HK-2 (cell line): ENCODE measurements around the gene EGLN1.
A peak's percentile ranks its signal among the peaks of the same experiment; 100 is the strongest.

Source experiments
- DNase-seq: peaks from one replicate; pipeline ENCODE4 v3.0.0-alpha.2; 2018; ENCODE audit not compliant: unreplicated experiment

The EGLN1 gene

DNA sequence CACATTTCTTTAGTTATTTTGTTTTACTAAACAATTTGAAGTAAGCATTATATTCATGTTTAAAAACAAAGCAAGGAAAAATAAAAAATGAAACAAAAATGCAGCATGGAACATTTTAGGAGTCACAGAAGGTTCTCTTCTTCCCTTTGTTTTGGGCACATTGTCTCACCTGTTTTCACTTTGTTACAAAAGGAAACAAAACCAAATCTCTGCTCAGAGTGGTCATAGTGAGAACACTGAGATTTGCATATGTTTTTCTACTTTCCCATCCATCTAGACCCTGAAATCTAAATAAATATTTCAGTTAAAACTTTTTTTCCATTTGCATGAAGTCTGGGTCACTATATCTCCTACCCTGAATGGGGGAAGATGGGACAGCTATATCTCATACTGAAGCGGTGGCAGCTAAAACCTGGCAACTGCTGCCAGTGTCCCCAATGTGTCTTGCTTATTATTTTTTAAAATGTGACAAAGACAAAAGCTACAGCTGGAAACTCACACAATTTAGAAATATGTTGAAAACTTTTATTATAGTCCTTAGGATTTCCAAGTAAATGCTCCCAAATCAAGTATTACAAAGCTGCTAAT, 87.9 kb downstream of the EGLN1 start:
- no peak for DNase-seq

GRCh38 chr1:231332761-231333160, 89.3 kb downstream of the EGLN1 start:
- no peak for DNase-seq

- no peak for DNase-seq
Observed at GRCh38 chr1:231329483-231329882, 92.6 kb downstream of the EGLN1 start.

DNA sequence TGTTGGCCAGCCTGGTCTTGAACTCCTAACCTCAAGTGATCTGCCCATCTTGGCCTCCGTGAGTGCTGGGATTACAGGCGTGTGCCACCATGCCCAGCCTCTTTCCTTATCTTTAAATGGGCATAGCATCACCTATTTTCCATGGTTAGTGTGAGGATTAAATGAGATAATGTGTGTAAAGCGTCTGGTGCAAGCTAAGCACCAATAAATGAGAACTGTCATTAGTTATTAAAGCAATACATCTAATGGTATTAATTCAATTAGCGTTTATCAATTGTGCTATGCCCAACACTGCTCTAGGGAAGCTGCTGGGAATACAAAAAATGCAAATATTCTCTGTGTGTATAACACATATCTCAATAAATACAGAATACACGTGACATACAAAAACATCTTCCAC, 94.5 kb downstream of the EGLN1 start:
- DNase-seq = no peak

GRCh38 chr1:231326248-231326647, 95.8 kb downstream of the EGLN1 start:
- no peak for DNase-seq

DNA sequence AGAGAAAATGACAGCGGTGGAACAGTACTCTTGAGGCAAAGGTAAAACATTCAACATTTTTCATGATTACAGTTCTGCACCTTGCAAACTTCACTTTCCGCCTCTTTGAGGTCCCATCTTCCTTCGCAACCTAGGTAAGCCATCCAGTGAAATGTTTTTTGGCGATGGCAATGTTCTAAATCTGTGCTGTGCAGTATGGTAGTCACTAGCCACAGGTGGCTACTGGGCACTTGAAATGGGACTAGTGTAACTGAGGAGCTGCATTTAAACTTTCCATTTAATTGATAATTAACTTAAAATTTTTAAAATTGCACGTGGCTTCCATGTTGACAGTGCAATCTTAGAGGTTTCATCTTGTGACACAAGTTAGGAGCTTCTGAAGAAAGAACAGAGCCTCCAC, 97.4 kb downstream of the EGLN1 start:
- DNase-seq = no peak

DNA sequence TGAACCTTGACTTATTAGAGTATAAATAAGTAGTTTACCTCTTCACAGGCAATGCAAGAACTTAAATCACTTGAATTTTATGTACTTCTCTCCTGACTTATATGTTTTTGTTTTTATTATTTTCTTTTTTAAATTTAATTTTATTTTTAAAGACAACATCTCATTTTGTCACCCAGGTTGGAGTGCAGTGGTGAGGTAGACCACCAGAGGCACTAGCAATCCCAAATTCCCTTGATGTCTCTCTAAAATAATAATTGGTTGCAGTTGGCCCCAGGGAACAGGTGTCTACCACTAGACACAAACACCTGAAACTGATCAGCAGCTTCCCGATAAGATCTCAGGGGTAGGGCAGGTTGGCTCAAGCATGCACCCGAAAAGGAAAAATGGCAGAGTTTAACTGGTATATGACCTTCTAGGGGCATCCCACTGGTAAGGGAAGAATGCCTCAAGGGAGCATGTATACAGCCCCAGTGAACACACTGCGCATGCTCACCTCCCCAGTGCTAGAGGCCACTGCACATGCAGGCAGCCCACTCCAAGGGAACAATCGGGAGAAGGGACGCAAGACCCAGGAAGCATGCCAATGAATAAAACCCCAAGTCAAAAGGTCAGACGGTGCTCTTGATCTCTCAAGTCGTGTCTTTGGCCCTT, 99.1 kb downstream of the EGLN1 start:
- no peak for DNase-seq

DNA sequence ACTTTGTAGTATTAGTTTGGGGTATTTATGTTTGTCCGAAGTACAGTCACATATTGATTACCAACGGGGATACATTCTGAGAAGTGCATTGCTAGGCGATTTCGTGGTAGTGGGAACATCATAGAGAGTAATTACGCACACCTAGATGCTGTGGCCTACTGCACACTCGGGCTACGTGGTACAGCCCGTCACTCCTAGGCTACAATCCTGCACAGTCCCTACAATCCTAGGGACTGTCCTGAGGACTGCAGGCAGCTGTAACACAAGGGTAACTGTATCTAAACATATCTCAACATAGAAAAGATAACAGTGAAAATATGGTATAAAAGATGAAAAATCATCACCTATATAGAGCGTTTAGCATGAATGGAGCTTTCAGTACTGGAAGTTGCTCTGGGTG, 103.0 kb downstream of the EGLN1 start:
- DNase-seq = no peak

DNA sequence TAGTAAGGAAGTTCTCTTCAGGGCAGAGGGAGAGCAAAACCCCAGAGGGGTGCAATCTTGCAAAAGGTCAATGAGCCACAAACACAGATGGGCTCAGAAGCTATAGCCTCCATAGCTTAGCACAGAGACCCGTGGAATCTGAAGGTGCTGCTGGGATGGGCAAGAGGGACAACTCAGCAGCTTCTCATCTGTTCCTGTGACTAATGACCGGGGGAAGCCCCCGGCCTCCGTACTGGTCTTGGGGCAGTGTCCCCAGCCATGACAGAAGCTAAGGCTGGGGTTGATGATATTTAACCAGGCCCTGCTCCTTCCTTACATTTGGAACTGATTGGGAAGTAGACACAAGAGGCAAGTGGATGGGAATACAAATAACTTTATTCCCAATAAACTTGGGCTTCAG, 103.5 kb downstream of the EGLN1 start:
- DNase-seq = no peak

DNA sequence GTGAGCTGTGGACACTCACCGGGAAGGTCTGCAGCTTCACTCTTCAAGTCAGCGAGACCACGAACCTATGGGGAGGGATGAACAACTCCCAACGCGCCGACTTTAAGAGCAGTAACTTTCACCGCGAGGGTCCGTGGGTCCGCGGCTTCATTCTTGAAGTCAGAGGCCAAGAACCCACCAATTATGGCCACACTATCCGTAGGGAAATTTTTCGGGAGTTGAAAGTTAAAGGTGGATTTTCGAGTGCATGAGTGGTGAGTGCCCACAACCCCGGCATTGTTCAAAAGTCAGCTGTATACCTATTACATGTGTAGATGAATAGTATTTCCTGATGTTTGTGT, 104.1 kb downstream of the EGLN1 start:
- no peak for DNase-seq

DNA sequence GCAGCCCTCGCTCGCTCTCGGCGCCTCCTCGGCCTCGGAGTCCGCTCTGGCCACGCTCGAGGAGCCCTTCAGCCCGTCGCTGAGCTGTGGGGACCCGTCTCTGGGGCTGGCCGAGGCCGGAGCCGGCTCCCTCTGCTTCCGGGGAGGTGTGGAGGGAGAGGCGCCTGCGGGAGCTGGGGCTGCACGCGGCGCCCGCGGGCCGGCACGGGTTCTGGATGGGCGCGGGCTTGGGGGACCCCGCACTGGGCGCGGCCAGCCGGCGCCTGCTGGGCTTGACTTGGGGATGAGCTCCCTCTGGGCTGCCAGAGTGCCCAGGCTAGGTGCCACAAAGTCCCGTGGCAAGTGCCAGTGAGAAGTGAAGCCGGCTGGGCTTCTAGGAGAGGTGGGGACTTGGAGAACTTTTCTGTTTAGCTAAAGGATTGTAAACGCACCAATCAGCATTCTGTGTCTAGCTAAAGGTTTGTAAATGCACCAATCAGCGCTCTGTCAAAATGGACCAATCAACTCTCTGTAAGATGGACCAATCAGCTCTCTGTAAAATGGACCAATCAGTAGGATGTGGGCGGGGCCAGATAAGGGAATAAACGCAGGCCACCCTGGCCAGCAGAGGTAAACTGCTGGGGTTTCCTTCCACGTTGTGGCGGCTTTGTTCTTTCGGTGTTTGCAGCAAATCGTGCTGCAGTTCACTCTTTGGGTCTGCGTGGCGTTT, 104.6 kb downstream of the EGLN1 start:
- no peak for DNase-seq

- peak; percentile 33 for DNase-seq
Observed at GRCh38 chr1:231315887-231316286, 106.2 kb downstream of the EGLN1 start.
